Gastrocnemius medialis (tissue), 4 donors: Measurements from ENCODE around the gene PURA.
"Not testable (repeated sequence)": the region's sequence is repeated elsewhere in the genome, so short reads cannot be mapped to it uniquely, and the experiment has no call there.

Source experiments
- POLR2A ChIP-seq, 2 donors: fragments of 450-650 bp; IDR thresholded peaks; one replicate each; pipeline ENCODE4 v1.6.1; 2017; ENCODE audit warnings: antibody characterized with exemption in 2 of 2, mild to moderate bottlenecking in 2 of 2, moderate library complexity in 2 of 2
- TF ChIP-seq, protein P1 (sequence below), 5 experiments: fragments of 450-650 bp in 3 of 5; fragments of 200-600 bp in 2 of 5; sonication (generic) in 2 of 5; IDR thresholded peaks in 4 of 5; conservative IDR thresholded peaks in 1 of 5; 1 replicate in 4 of 5; 2 replicates in 1 of 5; pipeline ENCODE4 v1.5.1; 2016 to 2019; ENCODE audit warnings: antibody characterized with exemption in 5 of 5, mild to moderate bottlenecking in 3 of 5, moderate library complexity in 3 of 5

GRCh38 chr5:140154710-140155381 lies 40.9 kb downstream of the PURA start:
- TF ChIP-seq, protein P1, sequence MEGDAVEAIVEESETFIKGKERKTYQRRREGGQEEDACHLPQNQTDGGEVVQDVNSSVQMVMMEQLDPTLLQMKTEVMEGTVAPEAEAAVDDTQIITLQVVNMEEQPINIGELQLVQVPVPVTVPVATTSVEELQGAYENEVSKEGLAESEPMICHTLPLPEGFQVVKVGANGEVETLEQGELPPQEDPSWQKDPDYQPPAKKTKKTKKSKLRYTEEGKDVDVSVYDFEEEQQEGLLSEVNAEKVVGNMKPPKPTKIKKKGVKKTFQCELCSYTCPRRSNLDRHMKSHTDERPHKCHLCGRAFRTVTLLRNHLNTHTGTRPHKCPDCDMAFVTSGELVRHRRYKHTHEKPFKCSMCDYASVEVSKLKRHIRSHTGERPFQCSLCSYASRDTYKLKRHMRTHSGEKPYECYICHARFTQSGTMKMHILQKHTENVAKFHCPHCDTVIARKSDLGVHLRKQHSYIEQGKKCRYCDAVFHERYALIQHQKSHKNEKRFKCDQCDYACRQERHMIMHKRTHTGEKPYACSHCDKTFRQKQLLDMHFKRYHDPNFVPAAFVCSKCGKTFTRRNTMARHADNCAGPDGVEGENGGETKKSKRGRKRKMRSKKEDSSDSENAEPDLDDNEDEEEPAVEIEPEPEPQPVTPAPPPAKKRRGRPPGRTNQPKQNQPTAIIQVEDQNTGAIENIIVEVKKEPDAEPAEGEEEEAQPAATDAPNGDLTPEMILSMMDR (IDR thresholded peaks at IDR 0.05 in 4 of 5, conservative IDR thresholded peaks at IDR 0.05 in 1 of 5): not testable (repeated sequence)
- not testable (repeated sequence) for TF ChIP-seq POLR2A (IDR thresholded peaks at IDR 0.05)
